HCT116 (cell line): ENCODE results near the gene EIF3B. TPM values are rescaled to one million over a fixed set of nuclear protein-coding genes. Genes with fewer than 3 reads are reported as not detected.

Experiments used
- ATAC-seq: fragments of 200-7000 bp; cut with Tn5 transposase; 2 replicates; pipeline ENCODE4 v1.9.1; 2020; ENCODE audit warnings: mild to moderate bottlenecking, moderate library complexity
- BruUV-seq: library from RNA; stranded (reverse); fragments of 400-500 nt; replicated peaks from 2 replicates; lab custom pipeline; 2021; lab: Mats Ljungman, UMichigan
- CTCF ChIA-PET: fragments of 300-600 bp; sonication (Branson Sonifier 250); formaldehyde crosslinking; loops from one replicate; lab custom pipeline; 2021; ENCODE audit warnings: antibody characterized with exemption; lab: Charles Lee
- POLR2A ChIA-PET: fragments of 300-600, 350-600 bp; sonication (Branson Sonifier 250); formaldehyde crosslinking; loops from one replicate; lab custom pipeline; 2021; ENCODE audit warnings: antibody characterized with exemption; lab: Charles Lee
- RAD21 ChIA-PET, 2 experiments: fragments of 300-600 bp; sonication (Branson Sonifier 250); formaldehyde crosslinking; loops; one replicate each; lab custom pipeline; 2023; ENCODE audit warnings: low total read pairs in 2 of 2; ENCODE audit not compliant: uncharacterized antibody in 2 of 2, unreplicated experiment in 2 of 2, low non-redundant PET in 1 of 2; lab: Charles Lee
- DNase-seq: peaks from one replicate; pipeline ENCODE4 v3.0.0-alpha.2; 2010; ENCODE audit warnings: low read depth, low spot score
- H2AFZ ChIP-seq: fragments of 200-600 bp; shearing (Covaris generic), sonication (generic); 2 replicates; pipeline ENCODE4 v1.6.1; 2017; ENCODE audit warnings: low read depth, mixed run types, mixed read lengths, antibody characterized with exemption, low read length; ENCODE audit not compliant: poor library complexity, severe bottlenecking
- H3K27ac ChIP-seq: 2 replicates; pipeline ENCODE4 v1.5.1; 2012; ENCODE audit warnings: low read depth, low read length
- H3K27me3 ChIP-seq: fragments of 200-600 bp; sonication (generic); 2 replicates; pipeline ENCODE4 v1.6.1; 2016; ENCODE audit warnings: mixed run types, low read length, mixed read lengths; ENCODE audit not compliant: insufficient read depth
- H3K36me3 ChIP-seq, 2 experiments: fragments of 200-500 bp in 1 of 2; fragments of 200-600 bp in 1 of 2; sonication (Bioruptor generic) in 1 of 2; sonication (generic) in 1 of 2; 2 replicates each; pipeline versions ENCODE4 v1.5.1 to v1.6.1; 2014 to 2016; ENCODE audit warnings: low read length in 2 of 2, inconsistent platforms in 1 of 2, mixed read lengths in 1 of 2, mixed run types in 1 of 2; ENCODE audit not compliant: insufficient read depth in 2 of 2, control insufficient read depth in 1 of 2
- H3K4me1 ChIP-seq, 2 experiments: fragments of 200-600 bp in 1 of 2; sonication (generic) in 1 of 2; 2 replicates each; pipeline versions ENCODE4 v1.5.1 to v1.6.1; 2012 to 2017; ENCODE audit warnings: low read length in 2 of 2, inconsistent platforms in 1 of 2, mild to moderate bottlenecking in 1 of 2, mixed read lengths in 1 of 2, mixed run types in 1 of 2, moderate library complexity in 1 of 2; ENCODE audit not compliant: insufficient read depth in 2 of 2, control insufficient read depth in 1 of 2
- H3K4me2 ChIP-seq: fragments of 200-600 bp; sonication (generic); 2 replicates; pipeline ENCODE4 v1.6.1; 2017; ENCODE audit warnings: mixed run types, low read length, mixed read lengths
- H3K4me3 ChIP-seq, 2 experiments: fragments of 200-600 bp in 1 of 2; sonication (generic) in 1 of 2; replicated peaks in 1 of 2; 2 replicates each; pipeline ENCODE4 v1.5.1; 2011 to 2016; ENCODE audit warnings: low read length in 2 of 2, control low read depth in 1 of 2, low read depth in 1 of 2, mild to moderate bottlenecking in 1 of 2, mixed read lengths in 1 of 2, mixed run types in 1 of 2
- H3K79me2 ChIP-seq: fragments of 200-600 bp; sonication (generic); 2 replicates; pipeline ENCODE4 v1.6.1; 2017; ENCODE audit warnings: mild to moderate bottlenecking, mixed run types, low read length, moderate library complexity, mixed read lengths; ENCODE audit not compliant: insufficient read depth
- H3K9ac ChIP-seq: fragments of 200-600 bp; sonication (generic); 2 replicates; pipeline ENCODE4 v1.6.1; 2016; ENCODE audit warnings: low read length, mixed read lengths
- H3K9me2 ChIP-seq: fragments of 200-600 bp; sonication (generic), shearing (Covaris generic); 2 replicates; pipeline ENCODE4 v1.6.1; 2017; ENCODE audit warnings: mixed run types, mild to moderate bottlenecking, moderate library complexity; ENCODE audit not compliant: insufficient read depth
- H3K9me3 ChIP-seq, 2 experiments: fragments of 200-500 bp in 1 of 2; fragments of 200-600 bp in 1 of 2; sonication (Bioruptor generic) in 1 of 2; sonication (generic) in 1 of 2; 2 replicates each; pipeline ENCODE4 v1.6.1; 2014 to 2017; ENCODE audit warnings: low read length in 2 of 2, mixed read lengths in 2 of 2, inconsistent platforms in 1 of 2, low read depth in 1 of 2, mild to moderate bottlenecking in 1 of 2, mixed run types in 1 of 2, moderate library complexity in 1 of 2; ENCODE audit not compliant: control insufficient read depth in 1 of 2, insufficient read depth in 1 of 2
- H4K20me1 ChIP-seq: fragments of 200-600 bp; sonication (generic), shearing (Covaris generic); 2 replicates; pipeline ENCODE4 v1.6.1; 2017; ENCODE audit warnings: mixed run types, mild to moderate bottlenecking, moderate library complexity; ENCODE audit not compliant: insufficient read depth
- CEBPB ChIP-seq: IDR thresholded peaks from 2 replicates; pipeline ENCODE4 v1.6.1; 2012; ENCODE audit warnings: low read depth
- CTCF ChIP-seq, 3 experiments: fragments of 200-600 bp in 1 of 3; sonication (generic) in 1 of 3; IDR thresholded peaks in 2 of 3; conservative IDR thresholded peaks in 1 of 3; 2 replicates each; pipeline ENCODE4 v1.5.1; 2012 to 2017; ENCODE audit warnings: low read depth in 2 of 3, low read length in 2 of 3, antibody characterized with exemption in 1 of 3, borderline replicate concordance in 1 of 3, control low read depth in 1 of 3, mild to moderate bottlenecking in 1 of 3, mixed read lengths in 1 of 3, mixed run types in 1 of 3, moderate library complexity in 1 of 3; ENCODE audit not compliant: insufficient read depth in 1 of 3
- ELF1 ChIP-seq: IDR thresholded peaks from 2 replicates; pipeline ENCODE4 v1.6.1; 2012; ENCODE audit warnings: low read depth, borderline replicate concordance
- EZH2 ChIP-seq: fragments of 200-600 bp; sonication (generic); IDR thresholded peaks from 2 replicates; pipeline ENCODE4 v1.6.1; 2017; ENCODE audit warnings: antibody characterized with exemption, mixed run types
- EZH2phosphoT487 ChIP-seq: fragments of 200-600 bp; IDR thresholded peaks from 2 replicates; pipeline ENCODE4 v1.6.1; 2018; ENCODE audit warnings: antibody characterized with exemption, borderline replicate concordance
- JUND ChIP-seq: IDR thresholded peaks from 2 replicates; pipeline ENCODE4 v1.6.1; 2012
- ZBTB33 ChIP-seq: IDR thresholded peaks from 2 replicates; pipeline ENCODE4 v1.6.1; 2011; ENCODE audit warnings: mild to moderate bottlenecking, low read length, moderate library complexity; ENCODE audit not compliant: insufficient replicate concordance; ENCODE audit errors: extremely low read depth
- ZNF274 ChIP-seq: fragments of 200-500 bp; sonication (Bioruptor generic); IDR thresholded peaks from 2 replicates; pipeline ENCODE4 v1.6.1; 2014; ENCODE audit warnings: mild to moderate bottlenecking, low read depth, low read length, inconsistent platforms
- intact Hi-C: fragments of 100-400 bp; cut with micrococcal nuclease; formaldehyde crosslinking; loops from 2 replicates; pipeline ENCODE4 v1.10.0; 2022
- total RNA-seq: library from RNA; stranded (reverse); gene quantifications from one replicate; pipeline ENCODE4 v1.2.1, GENCODE V29; 2021; ENCODE audit not compliant: unreplicated experiment

Gene EIF3B
- total RNA-seq, 1 experiment from 2014 or later = 324 TPM

GRCh38 chr7:2383543-2384274, 29.1 kb downstream of the EIF3B start:
- DNase-seq (no peak), ATAC-seq (peak; percentile 10; the same call in 1 of the 2 replicates)
- Histone ChIP-seq H3K9ac (no peak overlapping the region), H3K4me3 (no peak overlapping the region), H3K27ac (no peak overlapping the region), H3K36me3 (peaks cover 14 to 25% of the 10 kb centered on the region in 2 experiments; a peak in 3 of 4 replicates), H3K79me2 (peaks cover 8% of the 10 kb centered on the region; the same call in 1 of the 2 replicates), H3K27me3 (no peaks in the 10 kb centered on the region), H3K4me1 (peaks cover 3 to 6% of the 10 kb centered on the region in 2 experiments), H3K9me3 (no peaks in the 10 kb centered on the region), H3K9me2 (no peaks in the 10 kb centered on the region), H2AFZ (no peak overlapping the region), H4K20me1 (no peaks in the 10 kb centered on the region), H3K4me2 (no peak overlapping the region)
- TF ChIP-seq ELF1 (no peak), JUND (no peak), CEBPB (no peak), EZH2 (no peak), ZNF274 (no peak), EZH2phosphoT487 (no peak), CTCF (IDR thresholded peaks at IDR 0.05 in 2 of 3, conservative IDR thresholded peaks at IDR 0.05 in 1 of 3; ENCODE audit: borderline replicate concordance in 1 of 3, insufficient read depth in 1 of 3, low read depth in 2 of 3, low read length in 2 of 3) (no peak), ZBTB33 (no peak)
- ChIA-PET POLR2A (no interaction called here), CTCF (interaction anchor here (1.2 to 1.9 kb wide), 2 partner anchors 48 to 85 kb away, joined by 4 to 10 read pairs; no protein-coding TSS in a partner anchor), RAD21 (no interaction called here)
- BruUV-seq = no TSS peak
- intact Hi-C loops = no loop called here
